ENCODE results near the gene FCAMR. TPM values are rescaled to one million over a fixed set of nuclear protein-coding genes. Genes with fewer than 3 reads are reported as not detected.

The FCAMR gene
- total RNA-seq, 1 donor from 2014 or later, result not detected

- no peak for DNase-seq (ENCODE audit: low spot score)
These were observed 60.4 kb downstream of the FCAMR start for GRCh38 chr1:206909883-206910318.

GRCh38 chr1:206909161-206909882, 60.9 kb downstream of the FCAMR start:
- no peak for DNase-seq (ENCODE audit: low spot score)

GRCh38 chr1:206908038-206908437, 62.2 kb downstream of the FCAMR start:
- DNase-seq (ENCODE audit: low spot score), result no peak

Other genes starting within 250 kb of the FCAMR start
- gene IL19, start 199.7 kb downstream of the FCAMR start, total RNA-seq, result not detected
- 23.0 TPM for gene IL10, start 198.0 kb downstream of the FCAMR start, total RNA-seq
- gene IL20, start 104.8 kb downstream of the FCAMR start, total RNA-seq, result not detected
- not detected for gene IL24, start 73.0 kb downstream of the FCAMR start, total RNA-seq
- gene FCMR, start 48.5 kb downstream of the FCAMR start, total RNA-seq, result 5.8 TPM
- gene PIGR, start 24.0 kb downstream of the FCAMR start, total RNA-seq, result 6.9 TPM
- gene C1orf116, start 62.3 kb upstream of the FCAMR start, total RNA-seq, result 0.10 TPM
- 5.4 TPM for gene YOD1, start 80.7 kb upstream of the FCAMR start, total RNA-seq
- gene PFKFB2, start 82.8 kb upstream of the FCAMR start, total RNA-seq, result 11.1 TPM
- gene C4BPB, start 118.4 kb upstream of the FCAMR start, total RNA-seq, result 2.6 TPM
- not detected for gene C4BPA, start 133.8 kb upstream of the FCAMR start, total RNA-seq